Activated CD8-positive, alpha-beta memory T cell treated with anti-CD3 and anti-CD28 coated beads for 36 hours (primary cell): ENCODE results near the gene PTGIS. TPM values are rescaled to one million over a fixed set of nuclear protein-coding genes. Genes with fewer than 3 reads are reported as not detected.

Experiments
- CTCF ChIA-PET: fragments of 350-600 bp; sonication (Branson Sonifier 250); formaldehyde crosslinking; loops from one replicate; lab custom pipeline; 2021; ENCODE audit warnings: antibody characterized with exemption; lab: Charles Lee
- POLR2A ChIA-PET: fragments of 350-600 bp; sonication (Branson Sonifier 250); formaldehyde crosslinking; loops from one replicate; lab custom pipeline; 2021; ENCODE audit warnings: antibody characterized with exemption; lab: Charles Lee
- total RNA-seq, 2 experiments: library from RNA; stranded (reverse); gene quantifications; one replicate each; pipeline ENCODE4 v1.2.3, GENCODE V29; 2021

Gene PTGIS
- total RNA-seq, 2 experiments from 2014 or later, result 7.9 to 8.2 TPM

GRCh38 chr20:49584418-49585382, 16.8 kb upstream of the PTGIS start:
- CTCF ChIA-PET, result interaction anchor here (2.1 kb wide), 1 partner anchor 24 kb away, joined by 5 read pairs; no protein-coding TSS in a partner anchor
- POLR2A ChIA-PET, result no interaction called here

GRCh38 chr20:49583669-49584417, 15.9 kb upstream of the PTGIS start:
- ChIA-PET CTCF (interaction anchor here (1.4 to 2.1 kb wide), 2 partner anchors 13 to 25 kb away, joined by 3 to 5 read pairs; no protein-coding TSS in a partner anchor), POLR2A (interaction anchor here (0.6 kb wide), 1 partner anchor 41 kb away, joined by 3 read pairs; no protein-coding TSS in a partner anchor)

GRCh38 chr20:49583343-49583668, 15.4 kb upstream of the PTGIS start:
- CTCF ChIA-PET, result interaction anchor here (1.4 to 2.1 kb wide), 2 partner anchors 13 to 25 kb away, joined by 3 to 5 read pairs; no protein-coding TSS in a partner anchor
- POLR2A ChIA-PET, result no interaction called here

GRCh38 chr20:49582413-49583334, 14.7 kb upstream of the PTGIS start:
- CTCF ChIA-PET, result interaction anchor here (0.7 to 2.1 kb wide), 6 partner anchors 13 to 263 kb away, joined by 3 to 6 read pairs (median 3); no protein-coding TSS in a partner anchor

GRCh38 chr20:49581482-49581881, 13.5 kb upstream of the PTGIS start:
- ChIA-PET POLR2A (no interaction called here), CTCF (interaction anchor here (0.7 to 1.4 kb wide), 4 partner anchors 14 to 264 kb away, joined by 3 to 6 read pairs (median 3); no protein-coding TSS in a partner anchor)

More at GRCh38 chr20:49582413-49583334, 14.7 kb upstream of the PTGIS start:
- POLR2A ChIA-PET, result interaction anchor here (0.6 kb wide), 1 partner anchor 314 kb away, joined by 3 read pairs; no protein-coding TSS in a partner anchor

GRCh38 chr20:49580813-49581174, 12.9 kb upstream of the PTGIS start:
- POLR2A ChIA-PET, result no interaction called here

GRCh38 chr20:49579874-49580812, 12.2 kb upstream of the PTGIS start:
- CTCF ChIA-PET, result interaction anchor here (0.7 to 2.0 kb wide), 5 partner anchors 9 to 28 kb away, joined by 3 to 5 read pairs (median 3); no protein-coding TSS in a partner anchor
- POLR2A ChIA-PET, result interaction anchor here (0.6 kb wide), 1 partner anchor 446 kb away, joined by 4 read pairs; no protein-coding TSS in a partner anchor

More at GRCh38 chr20:49580813-49581174, 12.9 kb upstream of the PTGIS start:
- CTCF ChIA-PET, result interaction anchor here (0.7 to 2.0 kb wide), 3 partner anchors 21 to 39 kb away, joined by 3 to 6 read pairs (median 5); no protein-coding TSS in a partner anchor

- POLR2A ChIA-PET, result interaction anchor here (0.5 to 0.6 kb wide), 2 partner anchors 14 to 447 kb away, joined by 4 read pairs; no protein-coding TSS in a partner anchor
Measured at GRCh38 chr20:49579195-49579594, 11.3 kb upstream of the PTGIS start.

GRCh38 chr20:49578436-49578835, 10.5 kb upstream of the PTGIS start:
- ChIA-PET CTCF (no interaction called here), POLR2A (interaction anchor here (0.5 kb wide), 1 partner anchor 15 kb away, joined by 4 read pairs; no protein-coding TSS in a partner anchor)

More at GRCh38 chr20:49579195-49579594, 11.3 kb upstream of the PTGIS start:
- CTCF ChIA-PET, result interaction anchor here (1.2 to 2.0 kb wide), 3 partner anchors 15 to 29 kb away, joined by 3 to 5 read pairs (median 3); no protein-coding TSS in a partner anchor

- ChIA-PET CTCF (interaction anchor here (1.0 kb wide), 1 partner anchor 11 kb away, joined by 3 read pairs; no protein-coding TSS in a partner anchor), POLR2A (no interaction called here)
Measured at GRCh38 chr20:49575551-49576060, 7.7 kb upstream of the PTGIS start.

GRCh38 chr20:49573900-49574416, 6.0 kb upstream of the PTGIS start:
- ChIA-PET CTCF (no interaction called here), POLR2A (no interaction called here)

- ChIA-PET CTCF (no interaction called here), POLR2A (no interaction called here)
Measured at GRCh38 chr20:49572857-49573256, 4.9 kb upstream of the PTGIS start.

GRCh38 chr20:49571553-49571835, 3.6 kb upstream of the PTGIS start:
- ChIA-PET CTCF (interaction anchor here (1.7 kb wide), 1 partner anchor 30 kb away, joined by 6 read pairs; no protein-coding TSS in a partner anchor), POLR2A (no interaction called here)

GRCh38 chr20:49570828-49571552, 3.1 kb upstream of the PTGIS start:
- CTCF ChIA-PET, result interaction anchor here (0.5 to 2.3 kb wide), 4 partner anchors 23 to 1222 kb away, joined by 3 to 6 read pairs (median 4); no protein-coding TSS in a partner anchor
- POLR2A ChIA-PET, result no interaction called here

- ChIA-PET POLR2A (no interaction called here), CTCF (interaction anchor here (0.8 to 2.3 kb wide), 4 partner anchors 19 to 29 kb away, joined by 3 to 6 read pairs (median 4); no protein-coding TSS in a partner anchor)
Measured at GRCh38 chr20:49570161-49570827, 2.4 kb upstream of the PTGIS start.
